NCI-H226 (cell line): ENCODE measurements around the gene ZNF84.

Experiments used
- DNase-seq: peaks from one replicate; pipeline ENCODE4 v3.0.0-alpha.2; 2015

ZNF84 gene

DNA sequence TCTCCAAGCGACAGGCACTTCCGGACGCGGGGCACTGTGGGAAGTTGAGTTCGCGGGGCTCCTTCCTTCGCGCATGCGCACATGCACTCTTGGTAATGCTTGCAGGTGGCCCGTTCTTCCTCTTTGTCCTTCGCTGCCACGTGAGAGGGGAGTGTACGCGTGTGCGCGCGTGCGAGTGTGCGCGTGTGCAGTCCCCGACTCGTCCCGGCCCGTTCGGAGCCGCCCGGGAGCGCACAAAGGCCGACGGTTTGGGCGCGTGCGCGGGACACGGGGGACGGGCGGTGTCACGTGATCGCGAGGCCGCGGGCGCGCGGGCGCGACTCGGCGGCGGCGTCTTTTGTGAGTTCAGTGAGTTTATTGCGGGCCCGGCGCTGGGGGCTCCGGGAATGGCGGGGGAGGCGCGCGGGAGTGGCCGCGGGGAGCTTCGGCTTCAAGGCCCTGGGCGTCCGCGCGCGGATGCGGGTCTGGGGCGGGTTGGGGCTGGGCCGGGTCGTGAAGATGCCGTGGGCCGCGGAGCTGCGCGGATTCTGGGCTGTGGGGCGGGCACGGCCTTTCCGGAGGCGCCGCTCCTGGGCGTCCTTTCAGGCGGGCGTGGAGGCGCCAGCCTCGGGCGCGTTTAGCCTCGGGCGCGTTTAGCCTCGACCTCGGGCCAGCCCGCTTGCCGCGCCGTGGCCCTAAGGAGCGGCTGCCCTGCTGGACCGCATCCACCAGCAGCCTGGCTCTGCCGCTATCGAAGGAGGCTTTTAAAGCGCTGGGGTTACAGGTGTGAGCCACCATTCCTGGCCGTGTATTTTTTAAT lies at the start of gene ZNF84:
Gene ZNF84, plus strand, starts transcription at position 303 of the 799 bp plus-strand sequence. CDS start 3,959 bp downstream, outside the sequence.
- peak; percentile 99 for DNase-seq

DNA sequence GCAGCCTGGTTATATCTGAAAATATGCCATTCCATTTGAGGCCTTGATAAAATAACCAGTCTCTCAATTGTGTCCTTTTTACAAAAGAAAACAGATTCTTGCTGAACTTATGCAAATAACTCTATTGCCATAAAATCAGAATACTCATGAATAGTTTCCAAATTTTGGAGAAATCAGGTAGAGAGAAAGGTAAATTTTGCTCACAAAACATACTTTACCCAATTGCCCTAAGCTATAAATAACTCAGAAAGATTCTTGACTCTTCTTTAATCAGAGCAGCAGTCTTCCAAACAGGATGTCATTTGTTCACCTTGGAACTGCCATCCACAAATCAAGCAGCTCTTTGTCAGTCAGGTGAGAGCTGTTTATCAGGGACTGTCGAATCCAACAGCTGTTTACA lies 38.6 kb upstream of the ZNF84 start:
- DNase-seq: no peak

DNA sequence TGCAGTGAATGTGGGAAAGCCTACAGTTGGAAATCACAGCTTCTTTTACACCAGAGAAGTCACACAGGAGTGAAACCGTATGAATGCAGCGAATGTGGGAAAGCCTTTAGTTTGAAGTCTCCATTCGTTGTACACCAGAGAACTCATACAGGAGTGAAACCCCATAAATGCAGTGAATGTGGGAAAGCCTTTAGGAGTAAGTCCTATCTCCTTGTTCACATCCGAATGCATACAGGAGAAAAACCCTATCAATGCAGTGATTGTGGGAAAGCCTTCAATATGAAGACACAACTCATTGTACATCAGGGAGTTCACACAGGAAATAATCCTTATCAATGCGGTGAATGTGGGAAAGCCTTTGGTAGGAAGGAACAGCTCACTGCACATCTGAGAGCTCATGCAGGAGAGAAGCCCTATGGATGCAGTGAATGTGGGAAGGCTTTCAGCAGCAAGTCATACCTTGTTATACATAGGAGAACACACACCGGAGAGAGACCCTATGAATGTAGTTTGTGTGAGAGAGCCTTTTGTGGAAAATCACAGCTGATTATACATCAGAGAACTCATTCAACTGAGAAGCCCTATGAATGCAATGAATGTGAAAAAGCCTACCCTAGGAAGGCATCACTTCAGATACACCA lies 26.5 kb upstream of the ZNF84 start:
- DNase-seq: no peak

- DNase-seq: peak; percentile 16
These were observed 13.7 kb upstream of the ZNF84 start for GRCh38 chr12:133023566-133023965.

DNA sequence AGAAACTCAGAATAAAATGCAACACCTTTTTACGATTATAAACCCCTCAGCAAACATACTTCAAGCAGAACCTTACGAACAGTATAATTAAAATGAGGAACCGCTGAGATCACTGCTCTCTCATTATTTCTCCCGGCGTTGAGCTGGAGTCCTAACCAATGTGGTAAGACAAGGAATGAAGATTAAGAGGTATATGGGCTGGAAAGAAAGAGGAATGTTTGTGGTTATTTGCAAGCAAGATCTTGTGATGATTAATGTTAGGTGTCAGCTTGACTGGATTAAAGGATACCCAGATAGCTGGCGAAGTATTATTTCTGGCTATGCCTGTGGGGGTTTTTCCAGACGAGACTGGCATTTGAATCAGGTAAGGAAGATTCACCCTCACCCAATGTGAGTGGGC lies 10.3 kb upstream of the ZNF84 start:
- DNase-seq: peak; percentile 9

DNA sequence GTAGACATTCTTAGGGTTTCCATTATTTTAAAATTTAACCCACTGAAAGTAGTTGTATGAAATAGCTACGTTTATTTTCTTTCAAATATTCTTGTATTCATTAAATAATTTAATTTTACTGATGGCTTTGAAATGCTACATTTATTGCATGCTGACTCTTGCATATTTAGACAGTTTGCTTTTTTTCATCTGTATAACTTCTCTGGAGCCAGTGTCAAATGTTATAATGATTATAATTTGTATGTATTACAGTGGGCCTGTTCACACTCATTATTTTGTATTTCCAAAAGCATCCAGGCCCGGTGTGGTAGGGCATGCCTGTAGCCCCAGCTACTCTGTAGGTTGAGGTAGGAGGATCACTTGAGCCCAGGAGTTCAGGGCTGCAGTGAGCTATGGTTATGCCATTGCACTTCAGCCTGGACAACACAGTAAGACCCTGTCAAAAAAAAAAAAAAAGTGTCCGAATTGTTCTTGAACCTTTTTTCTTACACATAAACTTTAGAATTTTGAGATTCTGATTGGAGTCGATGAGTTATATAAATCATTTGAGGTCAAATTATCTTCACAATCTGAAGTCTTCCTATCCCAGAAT lies 905 bp downstream of the ZNF84 start:
- no peak for DNase-seq

DNA sequence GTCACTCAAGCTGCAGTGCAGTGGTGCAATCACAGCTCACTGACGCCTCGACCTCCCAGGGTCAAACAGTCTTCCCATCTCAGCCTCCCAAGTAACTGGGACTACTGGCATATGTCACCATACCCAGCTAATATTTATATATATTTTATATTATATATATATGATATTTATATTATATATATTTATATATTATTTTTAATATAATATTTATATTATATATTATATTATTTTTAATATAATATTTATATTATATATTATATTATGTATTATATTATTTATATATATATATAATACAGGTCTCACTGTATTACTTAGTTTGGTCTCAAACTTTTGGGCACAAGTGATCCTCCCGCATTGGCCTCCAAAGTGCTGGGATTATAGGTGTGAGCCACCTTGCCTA lies 9.4 kb downstream of the ZNF84 start:
- no peak for DNase-seq

- no peak for DNase-seq
These were observed 20.1 kb downstream of the ZNF84 start for GRCh38 chr12:133057446-133057845.

- DNase-seq: no peak
These were observed 21.1 kb downstream of the ZNF84 start for GRCh38 chr12:133058203-133059113.

DNA sequence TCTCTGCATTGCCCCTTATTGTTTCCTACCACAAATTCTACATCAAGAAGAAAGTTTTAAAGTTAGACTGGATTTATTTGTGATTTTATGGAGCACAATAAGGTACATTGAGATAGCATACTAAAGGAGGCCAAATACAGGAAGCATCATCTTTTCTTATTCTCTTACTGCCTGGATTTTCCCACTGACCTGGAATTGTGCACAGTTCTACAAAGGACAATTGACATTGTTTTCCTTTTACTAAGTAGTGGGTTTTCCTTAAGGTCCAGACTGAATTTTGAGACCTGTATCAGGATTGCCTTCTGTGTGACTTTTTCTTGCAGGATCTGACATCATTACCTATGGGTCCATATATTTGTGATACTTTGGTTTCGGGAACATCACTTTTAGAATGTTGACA lies 24.6 kb downstream of the ZNF84 start:
- DNase-seq: no peak

GRCh38 chr12:133063556-133063955 lies 26.2 kb downstream of the ZNF84 start:
- DNase-seq: no peak

GRCh38 chr12:133073836-133074235 lies 36.5 kb downstream of the ZNF84 start:
- no peak for DNase-seq

DNA sequence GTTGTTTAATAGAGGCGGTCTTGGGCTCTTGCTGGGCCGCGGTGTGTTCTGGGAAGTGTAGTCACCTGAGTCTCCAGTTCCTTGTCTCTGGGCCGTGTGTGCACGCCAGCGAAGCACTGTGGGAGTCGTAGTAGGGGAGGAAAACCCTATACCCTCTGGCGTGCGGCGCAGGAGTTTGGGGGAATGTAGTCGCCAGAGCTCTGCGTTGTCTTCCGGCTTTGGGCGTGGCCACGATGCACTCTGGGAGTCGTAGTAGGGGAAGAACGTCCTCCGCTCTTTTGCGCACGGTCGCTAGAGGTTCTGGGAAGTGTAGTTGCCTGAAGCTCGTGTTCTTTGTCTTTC lies 42.7 kb downstream of the ZNF84 start:
- DNase-seq: peak; percentile 100

- peak; percentile 92 for DNase-seq
These were observed 43.3 kb downstream of the ZNF84 start, which contains the start of gene ZNF140 for GRCh38 chr12:133080368-133081158. ZNF140 (plus strand) TSS chr12:133080923; CDS start chr12:133081321, 398 bp downstream.

DNA sequence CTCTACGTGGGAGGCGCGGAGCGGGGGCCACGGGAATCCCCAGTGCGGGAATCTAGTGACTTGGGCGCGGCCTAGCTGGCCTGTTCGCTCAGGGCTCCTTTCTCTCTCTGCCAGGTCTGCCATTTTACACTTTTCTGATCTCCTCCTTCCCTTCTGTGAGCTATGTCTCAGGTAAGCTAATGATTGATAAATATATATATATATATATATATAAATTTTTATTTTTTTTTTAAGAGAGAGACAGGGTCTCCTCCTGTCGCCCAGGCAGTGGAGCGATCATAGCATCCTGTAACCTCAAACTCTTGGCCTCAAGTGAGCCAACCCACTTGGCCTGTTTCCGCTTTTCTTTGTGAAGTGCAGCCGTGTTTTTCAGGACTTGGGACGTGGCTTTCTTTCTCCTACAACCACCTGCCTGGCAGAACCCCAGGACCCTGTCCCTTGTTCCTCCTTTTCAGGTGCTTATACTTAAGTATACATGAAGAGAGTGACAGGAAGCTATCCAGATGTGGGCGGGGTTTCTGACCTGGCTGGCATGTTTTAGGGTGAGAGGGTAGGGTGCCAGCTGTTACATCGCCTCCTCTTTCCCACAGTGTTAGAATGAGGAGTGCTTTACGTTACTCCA lies 44.0 kb downstream of the ZNF84 start:
- DNase-seq: no peak

DNA sequence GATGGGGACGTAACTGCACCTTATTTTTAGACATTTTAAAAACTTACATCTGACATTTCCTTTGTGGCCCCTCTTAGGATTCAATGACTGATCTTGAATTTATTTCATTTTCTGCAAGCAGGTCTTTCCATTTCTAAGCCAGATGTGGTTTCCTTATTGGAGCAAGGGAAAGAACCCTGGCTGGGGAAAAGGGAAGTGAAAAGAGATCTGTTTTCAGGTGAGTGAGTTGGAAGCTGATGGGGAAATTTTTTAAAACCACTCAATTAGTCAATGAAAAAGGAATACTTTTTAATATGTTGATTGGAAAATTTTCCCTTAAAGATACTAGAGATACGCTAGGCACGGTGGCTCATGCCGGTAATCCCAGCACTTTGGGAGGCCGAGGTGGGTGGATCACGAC lies 46.0 kb downstream of the ZNF84 start:
- no peak for DNase-seq

DNA sequence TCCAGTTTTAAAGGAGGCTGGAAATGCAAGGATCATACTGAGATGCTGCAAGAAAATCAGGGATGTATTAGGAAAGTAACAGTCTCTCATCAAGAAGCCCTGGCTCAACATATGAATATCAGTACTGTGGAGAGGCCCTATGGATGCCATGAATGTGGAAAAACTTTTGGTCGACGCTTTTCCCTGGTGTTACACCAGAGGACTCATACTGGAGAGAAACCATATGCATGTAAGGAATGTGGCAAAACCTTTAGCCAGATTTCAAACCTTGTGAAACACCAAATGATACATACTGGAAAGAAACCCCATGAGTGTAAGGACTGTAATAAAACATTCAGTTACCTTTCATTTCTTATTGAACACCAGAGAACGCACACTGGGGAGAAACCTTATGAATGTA lies 68.3 kb downstream of the ZNF84 start:
- no peak for DNase-seq

- no peak for DNase-seq
These were observed 68.9 kb downstream of the ZNF84 start for GRCh38 chr12:133106253-133106652.

- DNase-seq: no peak
These were observed 69.8 kb downstream of the ZNF84 start for GRCh38 chr12:133107121-133107520.

DNA sequence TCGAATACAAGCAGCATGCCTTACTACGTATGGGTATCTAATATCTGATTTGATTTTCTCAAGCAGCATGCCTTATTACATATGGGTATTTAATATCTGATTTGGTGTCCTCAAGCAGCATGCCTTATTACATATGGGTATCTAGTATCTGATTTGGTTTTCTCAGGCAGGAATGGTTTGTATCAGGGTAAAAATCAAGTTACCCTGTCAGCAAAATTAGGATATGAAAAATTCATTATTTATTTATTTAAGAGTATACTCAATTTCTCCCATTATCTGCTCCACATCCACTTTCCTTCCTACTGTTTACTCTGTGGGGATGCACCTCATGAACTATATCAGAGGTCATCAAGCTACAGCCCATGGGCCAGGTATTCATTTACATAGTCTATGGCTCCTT lies 70.8 kb downstream of the ZNF84 start:
- DNase-seq: no peak
